Trophoblast cell (in vitro differentiated cells and primary cell): Measurements from ENCODE around the gene RAD23A.
A peak's percentile ranks its signal among the peaks of the same experiment; 100 is the strongest.
"Not testable (repeated sequence)": the region's sequence is repeated elsewhere in the genome, so short reads cannot be mapped to it uniquely, and the experiment has no call there.

Source experiments
- DNase-seq, 2 donors: peaks; one replicate each; pipeline ENCODE4 v3.0.0-alpha.2; 2016
- H2AFZ ChIP-seq: 2 replicates; pipeline ENCODE4 v1.6.1; 2013; ENCODE audit warnings: low read length, moderate library complexity, mild to moderate bottlenecking; ENCODE audit not compliant: insufficient read depth, poor library complexity
- H2AK5ac ChIP-seq: 2 replicates; pipeline ENCODE4 v1.6.1; 2013; ENCODE audit warnings: mild to moderate bottlenecking, low read length
- H2BK120ac ChIP-seq: 2 replicates; pipeline ENCODE4 v1.6.1; 2013; ENCODE audit warnings: low read length, mild to moderate bottlenecking, moderate library complexity; ENCODE audit not compliant: insufficient read depth, poor library complexity
- H2BK12ac ChIP-seq: 2 replicates; pipeline ENCODE4 v1.6.1; 2013; ENCODE audit warnings: mild to moderate bottlenecking, low read length, moderate library complexity
- H2BK5ac ChIP-seq: 2 replicates; pipeline ENCODE4 v1.6.1; 2013; ENCODE audit warnings: low read length, low read depth, moderate library complexity, mild to moderate bottlenecking; ENCODE audit not compliant: poor library complexity
- H3K14ac ChIP-seq: 2 replicates; pipeline ENCODE4 v1.6.1; 2013; ENCODE audit warnings: mild to moderate bottlenecking, low read length
- H3K18ac ChIP-seq: 2 replicates; pipeline ENCODE4 v1.6.1; 2013; ENCODE audit warnings: mild to moderate bottlenecking, low read length
- H3K23ac ChIP-seq: 2 replicates; pipeline ENCODE4 v1.6.1; 2013; ENCODE audit warnings: low read length
- H3K27ac ChIP-seq: 2 replicates; pipeline ENCODE4 v1.5.1; 2013; ENCODE audit warnings: low read depth, mild to moderate bottlenecking, inconsistent platforms, low read length, moderate library complexity
- H3K27me3 ChIP-seq: 2 replicates; pipeline ENCODE4 v1.6.1; 2013; ENCODE audit warnings: inconsistent platforms, mild to moderate bottlenecking, low read length, moderate library complexity; ENCODE audit not compliant: insufficient read depth
- H3K36me3 ChIP-seq, 2 experiments: 1 replicate in 1 of 2; 2 replicates in 1 of 2; pipeline ENCODE4 v1.6.1; 2013; ENCODE audit warnings: low read length in 2 of 2, mild to moderate bottlenecking in 2 of 2, moderate library complexity in 1 of 2; ENCODE audit not compliant: insufficient read depth in 2 of 2, control insufficient read depth in 1 of 2
- H3K4ac ChIP-seq: 2 replicates; pipeline ENCODE4 v1.6.1; 2013; ENCODE audit warnings: low read depth, mild to moderate bottlenecking, low read length, moderate library complexity
- H3K4me1 ChIP-seq, 2 experiments: 1 replicate in 1 of 2; 2 replicates in 1 of 2; pipeline ENCODE4 v1.6.1; 2013; ENCODE audit warnings: low read length in 2 of 2, mild to moderate bottlenecking in 2 of 2, moderate library complexity in 1 of 2; ENCODE audit not compliant: insufficient read depth in 2 of 2, control insufficient read depth in 1 of 2
- H3K4me2 ChIP-seq: 2 replicates; pipeline ENCODE4 v1.6.1; 2013; ENCODE audit warnings: inconsistent platforms, mild to moderate bottlenecking, low read length, moderate library complexity
- H3K4me3 ChIP-seq: 2 replicates; pipeline ENCODE4 v1.5.1; 2013; ENCODE audit warnings: mild to moderate bottlenecking, low read depth, low read length, inconsistent platforms
- H3K79me1 ChIP-seq: one replicate; pipeline ENCODE4 v1.6.1; 2013; ENCODE audit warnings: low read length
- H3K79me2 ChIP-seq: 2 replicates; pipeline ENCODE4 v1.6.1; 2013; ENCODE audit warnings: low read length, mild to moderate bottlenecking; ENCODE audit not compliant: control insufficient read depth, insufficient read depth, poor library complexity
- H3K9ac ChIP-seq: 2 replicates; pipeline ENCODE4 v1.6.1; 2013; ENCODE audit warnings: mild to moderate bottlenecking, low read length
- H3K9me3 ChIP-seq: 2 replicates; pipeline ENCODE4 v1.6.1; 2013; ENCODE audit warnings: low read depth, mild to moderate bottlenecking, control low read depth, inconsistent platforms, low read length; ENCODE audit not compliant: insufficient read depth
- H4K12ac ChIP-seq: 2 replicates; pipeline ENCODE4 v1.6.1; 2013; ENCODE audit warnings: low read depth, mild to moderate bottlenecking, low read length, moderate library complexity
- H4K8ac ChIP-seq: 2 replicates; pipeline ENCODE4 v1.6.1; 2013; ENCODE audit warnings: low read depth, mild to moderate bottlenecking, low read length, moderate library complexity
- H4K91ac ChIP-seq: one replicate; pipeline ENCODE4 v1.6.1; 2013; ENCODE audit warnings: low read depth, mild to moderate bottlenecking, low read length, moderate library complexity
- WGBS: extraction: QIAGEN DNeasy Blood & Tissue Kit; methylation state at CpG from one replicate; pipeline ENCODE4 v1.1.7; 2013; ENCODE audit warnings: missing lambda C conversion rate; ENCODE audit not compliant: insufficient read length, insufficient coverage; ENCODE audit errors: extremely low coverage; 5-methylcytosine and 5-hydroxymethylcytosine counted together

RAD23A gene

GRCh38 chr19:12953138-12953798 lies 7.6 kb downstream of the RAD23A start:
- Histone ChIP-seq H3K4me3 (no peak overlapping the region), H2BK5ac (no peak overlapping the region), H3K9me3 (peaks cover 5% of the 10 kb centered on the region), H4K8ac (no peak overlapping the region), H3K23ac (no peak overlapping the region), H3K4me2 (no peak overlapping the region), H2AFZ (no peak overlapping the region), H4K91ac (no peak overlapping the region), H3K9ac (no peak overlapping the region), H3K36me3 (peaks cover 58 to 62% of the 10 kb centered on the region in 2 experiments), H2BK12ac (no peak overlapping the region), H3K4ac (no peak overlapping the region), H3K14ac (no peak overlapping the region), H3K79me1 (peaks cover 6% of the 10 kb centered on the region), H3K79me2 (peaks cover 5% of the 10 kb centered on the region), H3K27me3 (no peaks in the 10 kb centered on the region), H3K4me1 (peaks cover 4 to 7% of the 10 kb centered on the region in 2 experiments), H2BK120ac (no peak overlapping the region), H4K12ac (no peak overlapping the region), H3K18ac (no peak overlapping the region), H2AK5ac (no peak overlapping the region), H3K27ac (no peak overlapping the region)
- WGBS = no CpG with 5 or more reads among the region's 11 CpGs
- DNase-seq = no peak

DNA sequence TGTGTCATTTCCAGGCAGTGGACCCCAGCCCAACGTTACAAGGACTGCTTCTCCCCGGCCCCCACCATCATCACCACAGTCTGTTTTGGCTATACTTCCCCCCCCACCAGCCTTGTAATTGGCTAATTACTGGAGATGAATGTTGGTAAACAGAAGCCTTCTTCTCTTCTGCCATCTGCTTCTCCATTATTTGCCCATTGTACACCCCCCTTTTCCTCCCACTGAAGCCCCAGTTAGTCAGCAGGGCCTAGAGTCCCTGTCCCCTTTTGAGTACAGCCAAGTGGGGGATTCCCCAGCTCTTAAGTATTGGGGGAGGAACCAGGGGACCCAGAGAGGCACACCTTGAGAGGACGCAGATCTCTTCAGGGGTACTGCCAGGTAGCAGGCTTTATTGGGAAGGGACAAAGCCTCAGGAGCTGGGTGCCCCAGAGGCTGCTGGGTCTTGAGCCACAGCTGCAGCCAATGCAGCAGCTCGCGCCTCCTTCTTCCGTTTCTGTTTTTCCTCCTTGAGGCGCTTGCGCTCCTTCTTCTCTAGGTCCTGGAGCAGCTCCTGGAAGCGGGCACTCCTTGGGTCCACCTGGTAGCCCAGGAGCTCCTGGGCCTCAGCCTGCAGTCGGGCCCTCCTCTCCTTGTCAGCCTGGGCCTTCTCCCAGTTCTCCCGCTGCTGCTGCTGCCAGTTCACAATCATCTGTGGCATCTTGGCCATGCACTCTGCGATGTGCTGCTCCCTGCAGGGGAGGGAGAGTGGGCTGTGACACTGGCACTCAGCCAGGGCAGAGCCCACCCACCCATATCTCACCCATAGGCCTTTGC lies 8.3 kb downstream of the RAD23A start:
- H4K12ac ChIP-seq = no peak overlapping the region
- no peak overlapping the region for H3K4me2 ChIP-seq
- no peak overlapping the region for H3K27ac ChIP-seq
- H3K9me3 ChIP-seq = peaks cover 2% of the 10 kb centered on the region
- no peak overlapping the region for H3K9ac ChIP-seq
- H3K4me1 ChIP-seq = peaks cover 4 to 7% of the 10 kb centered on the region in 2 experiments
- no peak overlapping the region for H2BK12ac ChIP-seq
- no peak overlapping the region for H2AFZ ChIP-seq
- peaks cover 6% of the 10 kb centered on the region for H3K79me1 ChIP-seq
- H3K18ac ChIP-seq = no peak overlapping the region
- H3K79me2 ChIP-seq = peaks cover 5% of the 10 kb centered on the region
- DNase-seq = no peak
- H2BK120ac ChIP-seq = no peak overlapping the region
- H3K4me3 ChIP-seq = no peak overlapping the region
- H3K36me3 ChIP-seq = peaks cover 51 to 55% of the 10 kb centered on the region in 2 experiments
- no peak overlapping the region for H3K23ac ChIP-seq
- no peak overlapping the region for H2BK5ac ChIP-seq
- WGBS = no CpG with 5 or more reads among the region's 12 CpGs
- no peak overlapping the region for H4K91ac ChIP-seq
- no peak overlapping the region for H3K14ac ChIP-seq
- H3K4ac ChIP-seq = no peak overlapping the region
- no peak overlapping the region for H2AK5ac ChIP-seq
- no peaks in the 10 kb centered on the region for H3K27me3 ChIP-seq
- no peak overlapping the region for H4K8ac ChIP-seq

DNA sequence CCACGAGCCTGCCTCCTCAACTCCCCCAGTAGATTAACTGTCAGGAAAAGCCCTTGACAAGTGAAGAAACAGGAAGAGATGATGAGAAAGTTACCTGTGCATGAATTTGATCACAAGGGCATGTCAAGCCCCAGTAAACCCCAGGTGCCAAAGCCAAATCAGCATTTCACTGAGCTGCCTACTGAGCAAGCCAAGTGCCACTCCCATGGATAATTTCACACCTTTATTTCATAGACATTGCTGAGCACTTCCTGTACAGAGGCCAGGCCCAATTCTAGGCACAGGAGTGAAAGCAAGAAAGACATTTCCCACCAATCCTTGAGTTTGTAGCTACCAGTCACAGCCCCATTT lies 8.9 kb downstream of the RAD23A start:
- no peak overlapping the region for H3K4me2 ChIP-seq
- H3K36me3 ChIP-seq = peaks cover 45 to 49% of the 10 kb centered on the region in 2 experiments
- no peak overlapping the region for H2BK120ac ChIP-seq
- no peak for DNase-seq
- no peak overlapping the region for H4K91ac ChIP-seq
- no peak overlapping the region for H3K27ac ChIP-seq
- H3K27me3 ChIP-seq = no peaks in the 10 kb centered on the region
- no peak overlapping the region for H3K23ac ChIP-seq
- peaks cover 5% of the 10 kb centered on the region for H3K79me2 ChIP-seq
- no peak overlapping the region for H3K9ac ChIP-seq
- no peak overlapping the region for H2AFZ ChIP-seq
- no peak overlapping the region for H4K12ac ChIP-seq
- H3K9me3 ChIP-seq = peaks cover 2% of the 10 kb centered on the region
- H2BK5ac ChIP-seq = no peak overlapping the region
- H4K8ac ChIP-seq = no peak overlapping the region
- no peak overlapping the region for H2AK5ac ChIP-seq
- no peak overlapping the region for H3K18ac ChIP-seq
- no peak overlapping the region for H3K4ac ChIP-seq
- peaks cover 4 to 7% of the 10 kb centered on the region in 2 experiments for H3K4me1 ChIP-seq
- peaks cover 6% of the 10 kb centered on the region for H3K79me1 ChIP-seq
- H3K4me3 ChIP-seq = no peak overlapping the region
- no CpG with 5 or more reads among the region's 1 CpG for WGBS
- no peak overlapping the region for H2BK12ac ChIP-seq
- H3K14ac ChIP-seq = no peak overlapping the region

DNA sequence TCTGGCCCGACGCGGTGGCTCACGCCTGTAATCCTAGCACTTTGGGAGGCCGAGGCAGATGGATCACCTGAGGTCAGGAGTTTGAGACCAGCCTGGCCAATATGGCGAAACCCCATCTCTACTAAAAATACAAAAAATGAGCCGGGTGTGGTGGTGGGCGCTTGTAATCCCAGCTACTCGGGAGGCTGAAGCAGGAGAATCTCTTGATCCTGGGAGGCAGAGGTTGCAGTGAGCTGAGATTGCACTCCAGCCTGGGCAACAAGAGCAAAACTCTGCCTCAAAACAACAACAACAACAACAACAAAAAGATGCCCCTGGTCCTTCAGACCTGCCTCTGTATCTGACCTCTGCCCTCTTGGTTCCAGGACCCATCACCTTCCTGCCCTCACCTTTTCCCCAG lies 9.9 kb downstream of the RAD23A start:
- Histone ChIP-seq H3K4me2 (peak overlapping the region; percentile 90), H3K36me3 (peaks cover 35 to 40% of the 10 kb centered on the region in 2 experiments), H3K4ac (peak overlapping the region; percentile 33)
- not testable (repeated sequence) for H3K27me3 ChIP-seq, H2BK12ac ChIP-seq, H2BK120ac ChIP-seq, H2AK5ac ChIP-seq, H3K4me3 ChIP-seq, H3K9ac ChIP-seq, H3K4me1 ChIP-seq, H4K91ac ChIP-seq, H3K23ac ChIP-seq, H3K18ac ChIP-seq, DNase-seq, H2AFZ ChIP-seq, H3K79me2 ChIP-seq, H3K9me3 ChIP-seq, H3K27ac ChIP-seq, H4K12ac ChIP-seq, H3K14ac ChIP-seq, H4K8ac ChIP-seq, H2BK5ac ChIP-seq, H3K79me1 ChIP-seq
- no CpG with 5 or more reads among the region's 9 CpGs for WGBS
